Suprapubic skin (tissue), 4 donors: ENCODE data around the gene GRK7. TPM values are rescaled to one million over a fixed set of nuclear protein-coding genes. Genes with fewer than 3 reads are reported as not detected.
A peak's percentile ranks its signal among the peaks of the same experiment; 100 is the strongest.

Source experiments
- DNase-seq, 2 donors: peaks; one replicate each; pipeline ENCODE4 v3.0.0-alpha.2; 2019; ENCODE audit warnings: low spot score in 2 of 2
- H3K27ac ChIP-seq: fragments of 200-600 bp; sonication (generic); one replicate; pipeline ENCODE4 v1.5.1; 2019
- H3K27me3 ChIP-seq: fragments of 200-600 bp; sonication (generic); one replicate; pipeline ENCODE4 v1.5.1; 2019
- H3K36me3 ChIP-seq: fragments of 200-600 bp; sonication (generic); one replicate; pipeline ENCODE4 v1.5.1; 2019
- H3K4me1 ChIP-seq: fragments of 200-600 bp; sonication (generic); one replicate; pipeline ENCODE4 v1.5.1; 2019
- H3K4me3 ChIP-seq: fragments of 200-600 bp; sonication (generic); one replicate; pipeline ENCODE4 v1.5.1; 2019; ENCODE audit warnings: mild to moderate bottlenecking
- H3K9me3 ChIP-seq: fragments of 200-600 bp; sonication (generic); one replicate; pipeline ENCODE4 v1.5.1; 2019
- CTCF ChIP-seq, 2 donors: fragments of 200-600 bp in 1 of 2; fragments of 450-650 bp in 1 of 2; sonication (generic) in 1 of 2; IDR thresholded peaks; one replicate each; pipeline ENCODE4 v1.5.1; 2016 to 2019; ENCODE audit warnings: antibody characterized with exemption in 2 of 2, mild to moderate bottlenecking in 1 of 2, moderate library complexity in 1 of 2
- EP300 ChIP-seq: sonication (generic); formaldehyde crosslinking; IDR thresholded peaks from one replicate; pipeline ENCODE4 v1.6.1; 2017; ENCODE audit warnings: antibody characterized with exemption
- POLR2A ChIP-seq, 2 donors: fragments of 450-650 bp; IDR thresholded peaks; one replicate each; pipeline ENCODE4 v1.6.1; 2017; ENCODE audit warnings: antibody characterized with exemption in 2 of 2, mild to moderate bottlenecking in 2 of 2, moderate library complexity in 2 of 2
- POLR2AphosphoS5 ChIP-seq, 3 donors: sonication (generic); formaldehyde crosslinking; IDR thresholded peaks; one replicate each; pipeline ENCODE4 v1.6.1; 2017; ENCODE audit warnings: antibody characterized with exemption in 3 of 3
- WGBS: methylation state at CpG from one replicate; pipeline ENCODE4 v1.1.5; 2018; 5-methylcytosine and 5-hydroxymethylcytosine counted together
- total RNA-seq, 4 donors: library from RNA; depleted of rRNA; stranded (reverse); fragments of >200 nt; gene quantifications; one replicate each; pipeline ENCODE4 v1.1.0, GENCODE V29; 2016

The GRK7 gene
- total RNA-seq, 4 donors from 2014 or later: 0.11 to 1.2 TPM; not detected in 2

- H3K36me3 ChIP-seq: no peaks in the 10 kb centered on the region
- no peaks in the 10 kb centered on the region for H3K9me3 ChIP-seq
- 86% methylated on average over 7 of the region's 7 CpGs for WGBS
- TF ChIP-seq POLR2A (IDR thresholded peaks at IDR 0.05): no peak
- no peak for TF ChIP-seq POLR2AphosphoS5 (IDR thresholded peaks at IDR 0.05)
- no peak for TF ChIP-seq EP300
- TF ChIP-seq CTCF (IDR thresholded peaks at IDR 0.05): no peak
- H3K27ac ChIP-seq: no peak overlapping the region
- no peak overlapping the region for H3K4me3 ChIP-seq
- DNase-seq: peak in 1 of 2 donors; percentile 44
- H3K27me3 ChIP-seq: no peaks in the 10 kb centered on the region
- H3K4me1 ChIP-seq: peaks cover 3% of the 10 kb centered on the region
These were observed 26.1 kb downstream of the GRK7 start for GRCh38 chr3:141789281-141789680.

GRCh38 chr3:141790171-141790570, 27.0 kb downstream of the GRK7 start:
- H3K27ac ChIP-seq: no peak overlapping the region
- DNase-seq: peak in 1 of 2 donors; percentile 35
- H3K4me1 ChIP-seq: peaks cover 10% of the 10 kb centered on the region
- no peak overlapping the region for H3K4me3 ChIP-seq
- 82% methylated on average over 4 of the region's 4 CpGs for WGBS
- TF ChIP-seq CTCF (IDR thresholded peaks at IDR 0.05) (no peak), POLR2A (IDR thresholded peaks at IDR 0.05) (no peak), EP300 (no peak), POLR2AphosphoS5 (IDR thresholded peaks at IDR 0.05) (no peak)
- no peaks in the 10 kb centered on the region for H3K9me3 ChIP-seq
- no peaks in the 10 kb centered on the region for H3K36me3 ChIP-seq
- H3K27me3 ChIP-seq: no peaks in the 10 kb centered on the region

GRCh38 chr3:141792495-141792894, 29.3 kb downstream of the GRK7 start:
- H3K4me1 ChIP-seq: peaks cover 33% of the 10 kb centered on the region
- H3K9me3 ChIP-seq: no peaks in the 10 kb centered on the region
- H3K4me3 ChIP-seq: no peak overlapping the region
- H3K36me3 ChIP-seq: no peaks in the 10 kb centered on the region
- TF ChIP-seq CTCF (IDR thresholded peaks at IDR 0.05): no peak
- DNase-seq: no peak
- H3K27me3 ChIP-seq: no peaks in the 10 kb centered on the region
- 88% methylated on average over 1 of the region's 1 CpG for WGBS
- no peak overlapping the region for H3K27ac ChIP-seq

GRCh38 chr3:141793476-141794260, 30.5 kb downstream of the GRK7 start:
- Histone ChIP-seq H3K4me1 (peaks cover 44% of the 10 kb centered on the region), H3K4me3 (no peak overlapping the region), H3K27me3 (no peaks in the 10 kb centered on the region), H3K27ac (no peak overlapping the region), H3K9me3 (no peaks in the 10 kb centered on the region), H3K36me3 (no peaks in the 10 kb centered on the region)
- WGBS: 86% methylated on average over 8 of the region's 8 CpGs
- DNase-seq: no peak
- TF ChIP-seq EP300: no peak
- no peak for TF ChIP-seq CTCF (IDR thresholded peaks at IDR 0.05)
- TF ChIP-seq POLR2A (IDR thresholded peaks at IDR 0.05): no peak
- TF ChIP-seq POLR2AphosphoS5 (IDR thresholded peaks at IDR 0.05): no peak

- Histone ChIP-seq H3K27me3 (no peaks in the 10 kb centered on the region), H3K4me3 (no peak overlapping the region), H3K27ac (no peak overlapping the region), H3K36me3 (no peaks in the 10 kb centered on the region), H3K4me1 (peaks cover 44% of the 10 kb centered on the region), H3K9me3 (no peaks in the 10 kb centered on the region)
- WGBS: 43% methylated on average over 4 of the region's 4 CpGs
- TF ChIP-seq POLR2AphosphoS5 (IDR thresholded peaks at IDR 0.05) (no peak), CTCF (IDR thresholded peaks at IDR 0.05) (no peak), POLR2A (IDR thresholded peaks at IDR 0.05) (no peak), EP300 (no peak)
- no peak for DNase-seq
These were observed 32.1 kb downstream of the GRK7 start for GRCh38 chr3:141795276-141795675.
